CD4-positive, alpha-beta T cell treated with Interleukin-1 beta for 1 hour (primary cell): ENCODE measurements around the gene RNF40.

ENCODE experiments used
- DNase-seq, 2 donors: peaks; one replicate each; pipeline ENCODE4 v3.0.0-alpha.2; 2020 to 2022

RNF40 gene

GRCh38 chr16:30761928-30762902, at the start of gene RNF40, which contains the start of gene CFAP119:
RNF40 (plus strand) TSS chr16:30762322; CDS start chr16:30762546, 224 bp downstream.
CFAP119 (minus strand) TSS chr16:30762062; CDS start chr16:30761748, 314 bp downstream.
- DNase-seq, result peak; percentile 93

GRCh38 chr16:30715750-30716445, 46.2 kb upstream of the RNF40 start:
- DNase-seq, result peak; percentile 56 to 58

- DNase-seq, result no peak
Measured at GRCh38 chr16:30720086-30720485, 42.0 kb upstream of the RNF40 start.

GRCh38 chr16:30720694-30721093, 41.4 kb upstream of the RNF40 start:
- DNase-seq, result no peak

- no peak for DNase-seq
Measured at GRCh38 chr16:30721167-30721566, 41.0 kb upstream of the RNF40 start.

- DNase-seq, result no peak
Measured at GRCh38 chr16:30721606-30722005, 40.5 kb upstream of the RNF40 start.

- DNase-seq, result no peak
Measured at GRCh38 chr16:30722443-30722842, 39.7 kb upstream of the RNF40 start.

GRCh38 chr16:30722916-30723315, 39.2 kb upstream of the RNF40 start:
- DNase-seq, result no peak

- no peak for DNase-seq
Measured at GRCh38 chr16:30723725-30724355, 38.3 kb upstream of the RNF40 start.

GRCh38 chr16:30724641-30725417, 37.3 kb upstream of the RNF40 start:
- peak; percentile 7 to 47 for DNase-seq

- DNase-seq, result no peak
Measured at GRCh38 chr16:30725418-30725792, 36.7 kb upstream of the RNF40 start.

- DNase-seq, result no peak
Measured at GRCh38 chr16:30728321-30728720, 33.8 kb upstream of the RNF40 start.

GRCh38 chr16:30728899-30729672, 33.0 kb upstream of the RNF40 start:
- peak in 1 of 2 donors; percentile 34 for DNase-seq

GRCh38 chr16:30731411-30731810, 30.7 kb upstream of the RNF40 start:
- DNase-seq, result no peak

- DNase-seq, result no peak
Measured at GRCh38 chr16:30736995-30737793, 24.9 kb upstream of the RNF40 start.

GRCh38 chr16:30737794-30738648, 24.1 kb upstream of the RNF40 start:
- no peak for DNase-seq

- no peak for DNase-seq
Measured at GRCh38 chr16:30738984-30739951, 22.9 kb upstream of the RNF40 start.
